Measurements from ENCODE around the gene TINAGL1.

DNA sequence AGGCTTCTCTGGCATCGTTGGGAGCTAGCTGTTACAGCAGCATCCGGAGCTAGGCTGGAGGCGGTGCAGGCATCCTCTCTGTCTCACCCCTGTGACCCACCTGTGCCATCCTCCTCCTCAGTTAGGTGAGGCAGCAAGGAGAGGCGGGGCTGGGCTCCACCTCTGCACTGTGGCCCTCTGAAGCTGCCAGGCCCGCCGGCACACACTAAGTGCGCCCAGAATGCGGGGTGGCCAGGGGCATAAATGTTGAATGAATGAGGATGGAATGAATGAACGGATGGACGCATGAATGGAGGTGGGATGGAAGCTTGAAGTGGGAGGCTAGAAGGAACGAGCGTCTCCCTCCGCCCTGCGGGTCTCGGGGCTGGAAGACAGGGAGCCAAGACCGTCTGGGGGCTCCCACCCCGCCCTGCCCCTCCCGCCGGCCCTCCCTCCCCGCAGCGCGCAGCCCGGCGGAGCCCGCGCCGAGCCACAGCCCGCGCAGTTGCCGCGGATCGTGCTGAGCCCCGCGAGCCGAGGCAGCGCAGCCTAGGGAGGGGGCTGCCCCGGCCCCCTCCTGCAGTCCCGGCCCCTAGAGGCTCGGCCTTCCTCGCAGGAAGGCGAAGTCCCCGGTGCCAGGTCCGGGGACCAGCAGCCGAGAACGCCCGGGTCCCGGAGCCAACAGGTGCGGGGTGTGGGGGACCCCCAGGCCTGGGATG is 41.1 kb downstream of the TINAGL1 start, which contains the start of gene HCRTR1:
- TF ChIP-seq POLR2AphosphoS5 (IDR thresholded peaks at IDR 0.05; ENCODE audit: low read depth, low read length) (no peak), TAF1 (IDR thresholded peaks at IDR 0.05; ENCODE audit: borderline replicate concordance, insufficient read depth, low read length) (no peak), SIN3A (IDR thresholded peaks at IDR 0.05; ENCODE audit: borderline replicate concordance, insufficient read depth, low read length) (no peak)
